ENCODE data around the gene DACT3.

DNA sequence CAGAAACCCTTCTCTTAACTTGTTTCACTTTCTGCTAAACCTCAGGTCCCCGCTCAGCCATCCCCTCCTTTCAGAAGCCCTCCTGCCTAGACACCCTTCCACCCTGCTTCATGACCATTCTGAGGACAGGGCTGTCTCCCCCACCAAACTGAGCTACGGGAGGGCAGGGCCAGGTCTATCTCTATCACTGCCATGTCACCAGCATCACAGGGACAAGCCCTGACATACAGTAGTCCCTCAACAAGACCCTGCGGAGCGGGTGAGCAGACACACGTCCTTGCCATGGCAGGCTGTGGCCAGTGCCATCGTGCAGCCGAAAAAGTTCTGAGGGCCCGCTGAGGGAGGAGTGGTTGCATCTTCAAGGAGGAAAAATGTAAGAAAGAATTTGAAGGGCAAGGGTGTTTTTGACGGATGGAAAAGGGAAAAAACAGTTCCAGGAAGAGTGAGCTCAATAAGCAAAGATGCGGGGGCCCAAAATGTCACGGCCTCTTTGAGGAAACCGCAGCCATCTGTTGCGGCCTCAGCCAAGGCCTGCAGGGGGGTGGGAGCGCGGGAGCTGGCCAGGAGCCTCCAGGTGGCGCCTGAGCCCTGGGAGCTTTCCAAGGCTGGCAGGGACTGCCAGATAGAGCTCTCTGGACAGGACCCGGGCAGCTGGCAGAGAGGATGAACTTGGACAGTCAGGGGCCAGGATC lies 44.2 kb downstream of the DACT3 start:
- TF ChIP-seq, protein P1, sequence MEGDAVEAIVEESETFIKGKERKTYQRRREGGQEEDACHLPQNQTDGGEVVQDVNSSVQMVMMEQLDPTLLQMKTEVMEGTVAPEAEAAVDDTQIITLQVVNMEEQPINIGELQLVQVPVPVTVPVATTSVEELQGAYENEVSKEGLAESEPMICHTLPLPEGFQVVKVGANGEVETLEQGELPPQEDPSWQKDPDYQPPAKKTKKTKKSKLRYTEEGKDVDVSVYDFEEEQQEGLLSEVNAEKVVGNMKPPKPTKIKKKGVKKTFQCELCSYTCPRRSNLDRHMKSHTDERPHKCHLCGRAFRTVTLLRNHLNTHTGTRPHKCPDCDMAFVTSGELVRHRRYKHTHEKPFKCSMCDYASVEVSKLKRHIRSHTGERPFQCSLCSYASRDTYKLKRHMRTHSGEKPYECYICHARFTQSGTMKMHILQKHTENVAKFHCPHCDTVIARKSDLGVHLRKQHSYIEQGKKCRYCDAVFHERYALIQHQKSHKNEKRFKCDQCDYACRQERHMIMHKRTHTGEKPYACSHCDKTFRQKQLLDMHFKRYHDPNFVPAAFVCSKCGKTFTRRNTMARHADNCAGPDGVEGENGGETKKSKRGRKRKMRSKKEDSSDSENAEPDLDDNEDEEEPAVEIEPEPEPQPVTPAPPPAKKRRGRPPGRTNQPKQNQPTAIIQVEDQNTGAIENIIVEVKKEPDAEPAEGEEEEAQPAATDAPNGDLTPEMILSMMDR (IDR thresholded peaks at IDR 0.05): peak in 5 of 6 experiments; percentile 15 to 48 (median 26)
- TF ChIP-seq POLR2A (IDR thresholded peaks at IDR 0.05) (no peak), EP300 (IDR thresholded peaks at IDR 0.05) (no peak)

Measured in upper lobe of left lung (tissue), 4 donors.